ENCODE measurements around the gene NAA15.

Gene NAA15

DNA sequence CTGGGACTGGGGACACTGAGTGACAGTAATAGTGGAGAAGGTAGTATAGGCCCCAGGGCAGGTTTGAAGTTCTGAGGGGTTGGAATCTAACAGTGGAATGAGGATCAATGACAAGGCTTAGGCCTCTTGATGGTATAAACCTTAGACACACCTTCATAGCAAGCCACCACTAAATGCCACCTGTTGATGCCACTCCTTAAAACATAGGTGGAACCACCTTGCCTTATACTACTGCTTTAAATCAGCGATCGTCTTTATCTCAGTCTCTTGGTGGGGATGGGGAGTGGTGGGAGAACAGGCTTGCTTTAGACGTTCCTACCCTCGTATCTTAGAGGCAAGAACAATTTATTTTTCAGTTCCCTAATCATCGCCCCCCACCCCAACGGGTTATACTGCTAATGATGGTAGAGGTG lies 153.8 kb downstream of the NAA15 start (continued):
- TF ChIP-seq, protein P1, sequence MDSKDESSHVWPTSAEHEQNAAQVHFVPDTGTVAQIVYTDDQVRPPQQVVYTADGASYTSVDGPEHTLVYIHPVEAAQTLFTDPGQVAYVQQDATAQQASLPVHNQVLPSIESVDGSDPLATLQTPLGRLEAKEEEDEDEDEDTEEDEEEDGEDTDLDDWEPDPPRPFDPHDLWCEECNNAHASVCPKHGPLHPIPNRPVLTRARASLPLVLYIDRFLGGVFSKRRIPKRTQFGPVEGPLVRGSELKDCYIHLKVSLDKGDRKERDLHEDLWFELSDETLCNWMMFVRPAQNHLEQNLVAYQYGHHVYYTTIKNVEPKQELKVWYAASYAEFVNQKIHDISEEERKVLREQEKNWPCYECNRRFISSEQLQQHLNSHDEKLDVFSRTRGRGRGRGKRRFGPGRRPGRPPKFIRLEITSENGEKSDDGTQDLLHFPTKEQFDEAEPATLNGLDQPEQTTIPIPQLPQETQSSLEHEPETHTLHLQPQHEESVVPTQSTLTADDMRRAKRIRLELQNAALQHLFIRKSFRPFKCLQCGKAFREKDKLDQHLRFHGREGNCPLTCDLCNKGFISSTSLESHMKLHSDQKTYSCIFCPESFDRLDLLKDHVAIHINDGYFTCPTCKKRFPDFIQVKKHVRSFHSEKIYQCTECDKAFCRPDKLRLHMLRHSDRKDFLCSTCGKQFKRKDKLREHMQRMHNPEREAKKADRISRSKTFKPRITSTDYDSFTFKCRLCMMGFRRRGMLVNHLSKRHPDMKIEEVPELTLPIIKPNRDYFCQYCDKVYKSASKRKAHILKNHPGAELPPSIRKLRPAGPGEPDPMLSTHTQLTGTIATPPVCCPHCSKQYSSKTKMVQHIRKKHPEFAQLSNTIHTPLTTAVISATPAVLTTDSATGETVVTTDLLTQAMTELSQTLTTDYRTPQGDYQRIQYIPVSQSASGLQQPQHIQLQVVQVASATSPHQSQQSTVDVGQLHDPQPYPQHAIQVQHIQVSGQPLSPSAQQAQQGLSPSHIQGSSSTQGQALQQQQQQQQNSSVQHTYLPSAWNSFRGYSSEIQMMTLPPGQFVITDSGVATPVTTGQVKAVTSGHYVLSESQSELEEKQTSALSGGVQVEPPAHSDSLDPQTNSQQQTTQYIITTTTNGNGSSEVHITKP (tag by site-specific recombination; IDR thresholded peaks at IDR 0.05), result peak; percentile 66; the same call in 1 of the 2 replicates
- TF ChIP-seq ZNF335 (tag by site-specific recombination; conservative IDR thresholded peaks at IDR 0.05) (peak; percentile 27; the same call in 1 of the 2 replicates), ELK4 (IDR thresholded peaks at IDR 0.05; ENCODE audit: borderline replicate concordance, low read depth, low read length) (no peak)

DNA sequence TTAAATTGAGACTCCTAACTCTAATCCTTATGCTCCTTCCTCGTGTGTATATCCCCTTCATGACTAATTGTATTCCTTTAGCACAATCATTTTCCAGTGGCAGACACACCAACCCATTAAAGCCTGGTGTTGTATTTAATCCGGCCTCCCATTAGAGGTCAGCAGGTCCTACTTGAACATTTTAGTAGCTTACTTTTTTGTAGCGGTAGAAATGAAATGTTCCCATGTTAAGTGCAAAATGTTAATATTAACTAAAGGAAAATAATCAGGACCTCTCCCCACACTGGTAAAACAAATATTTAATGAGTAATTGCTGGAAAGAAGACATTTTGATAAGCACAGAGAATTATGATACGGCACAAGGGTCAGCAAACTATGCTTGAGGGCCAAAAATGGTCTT lies 156.0 kb downstream of the NAA15 start:
- POLR2A ChIA-PET, result no interaction called here
- TF ChIP-seq ZNF133 (tag by site-specific recombination; IDR thresholded peaks at IDR 0.05), result peak; percentile 31; the same call in 1 of the 2 replicates
- peak; percentile 44 for TF ChIP-seq ZNF335 (tag by site-specific recombination; conservative IDR thresholded peaks at IDR 0.05)
- TF ChIP-seq ZFP41 (tag by site-specific recombination; IDR thresholded peaks at IDR 0.05; ENCODE audit: borderline replicate concordance), result no peak
- TF ChIP-seq OSR2 (tag by site-specific recombination; IDR thresholded peaks at IDR 0.05), result peak; percentile 58
- TF ChIP-seq ZNF366 (tag by site-specific recombination; conservative IDR thresholded peaks at IDR 0.05), result 0 out of 2 replicates have a peak, but pooled peaks have one; percentile 29
- Histone ChIP-seq H3K36me3 (ENCODE audit: control insufficient read depth in 2 of 2, insufficient read depth in 1 of 2, low read length in 2 of 2) (no peaks in the 10 kb centered on the region), H3K9me3 (ENCODE audit: control insufficient read depth, insufficient read depth, low read depth, low read length) (no peaks in the 10 kb centered on the region), H3K27ac (ENCODE audit: extremely low read depth, low read depth, low read length) (no peak overlapping the region), H3K4me1 (ENCODE audit: control insufficient read depth, insufficient read depth, low read length) (0 out of 2 replicates have a peak, but pooled peaks cover 3% of the 10 kb centered on the region), H3K4me3 (ENCODE audit: low read depth, low read length) (no peak overlapping the region)
- CTCF ChIA-PET, result interaction anchor here (1.0 kb wide), 1 partner anchor 427 kb away, joined by 3 read pairs; no protein-coding TSS in a partner anchor

DNA sequence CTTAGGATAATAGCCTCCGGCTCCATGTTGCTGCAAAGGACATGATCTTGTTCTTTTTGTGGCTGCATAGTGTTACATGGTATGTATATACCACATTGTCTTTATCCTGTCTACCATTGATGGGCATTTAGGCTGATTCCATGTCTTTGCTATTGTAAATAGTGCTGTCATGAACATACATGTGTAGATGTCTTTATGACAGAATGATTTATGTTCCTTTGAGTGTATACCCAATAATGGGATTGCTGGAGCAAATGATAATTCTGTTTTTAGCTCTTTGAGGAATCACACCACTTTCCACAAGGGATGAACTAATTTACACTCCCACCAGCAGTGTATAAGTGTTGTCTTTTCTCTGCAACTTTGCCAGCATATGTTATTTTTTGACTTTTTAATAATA lies 157.2 kb downstream of the NAA15 start:
- Histone ChIP-seq H3K9me3 (ENCODE audit: control insufficient read depth, insufficient read depth, low read depth, low read length) (no peaks in the 10 kb centered on the region), H3K36me3 (ENCODE audit: control insufficient read depth in 2 of 2, insufficient read depth in 1 of 2, low read length in 2 of 2) (no peaks in the 10 kb centered on the region), H3K4me3 (ENCODE audit: low read depth, low read length) (no peak overlapping the region), H3K27ac (ENCODE audit: extremely low read depth, low read depth, low read length) (no peak overlapping the region), H3K4me1 (ENCODE audit: control insufficient read depth, insufficient read depth, low read length) (0 out of 2 replicates have a peak, but pooled peaks cover 3% of the 10 kb centered on the region)
- ChIA-PET POLR2A (no interaction called here), CTCF (no interaction called here)
- TF ChIP-seq ZNF776 (tag by site-specific recombination; IDR thresholded peaks at IDR 0.05; ENCODE audit: borderline replicate concordance) (no peak), ZNF324 (tag by site-specific recombination; IDR thresholded peaks at IDR 0.05) (no peak), ZNF341 (tag by site-specific recombination; IDR thresholded peaks at IDR 0.05; ENCODE audit: low read depth) (no peak), ZNF394 (tag by site-specific recombination; IDR thresholded peaks at IDR 0.05; ENCODE audit: borderline replicate concordance) (no peak), RBAK (tag by site-specific recombination; IDR thresholded peaks at IDR 0.05) (no peak), ZNF404 (tag by site-specific recombination; IDR thresholded peaks at IDR 0.05) (no peak), ZFP37 (tag by site-specific recombination; IDR thresholded peaks at IDR 0.05) (no peak), ZNF473 (tag by site-specific recombination; IDR thresholded peaks at IDR 0.05) (no peak), ZNF654 (tag by site-specific recombination; IDR thresholded peaks at IDR 0.05; ENCODE audit: low read depth) (no peak), KLF16 (tag by site-specific recombination; IDR thresholded peaks at IDR 0.05) (no peak), SP7 (tag by site-specific recombination; IDR thresholded peaks at IDR 0.05) (peak; percentile 46; the same call in 1 of the 2 replicates), ZSCAN4 (tag by site-specific recombination; IDR thresholded peaks at IDR 0.05) (no peak), ZNF18 (tag by site-specific recombination; IDR thresholded peaks at IDR 0.05) (peak; percentile 45; the same call in 1 of the 2 replicates), PRDM1 (tag by site-specific recombination; IDR thresholded peaks at IDR 0.05) (no peak), HOXA7 (CRISPR knock-in tag; IDR thresholded peaks at IDR 0.05; ENCODE audit: borderline replicate concordance) (no peak), ZNF350 (tag by site-specific recombination; IDR thresholded peaks at IDR 0.05) (no peak), FEZF1 (tag by site-specific recombination; IDR thresholded peaks at IDR 0.05) (peak; percentile 30; the same call in 1 of the 2 replicates)
- TF ChIP-seq, protein P2, sequence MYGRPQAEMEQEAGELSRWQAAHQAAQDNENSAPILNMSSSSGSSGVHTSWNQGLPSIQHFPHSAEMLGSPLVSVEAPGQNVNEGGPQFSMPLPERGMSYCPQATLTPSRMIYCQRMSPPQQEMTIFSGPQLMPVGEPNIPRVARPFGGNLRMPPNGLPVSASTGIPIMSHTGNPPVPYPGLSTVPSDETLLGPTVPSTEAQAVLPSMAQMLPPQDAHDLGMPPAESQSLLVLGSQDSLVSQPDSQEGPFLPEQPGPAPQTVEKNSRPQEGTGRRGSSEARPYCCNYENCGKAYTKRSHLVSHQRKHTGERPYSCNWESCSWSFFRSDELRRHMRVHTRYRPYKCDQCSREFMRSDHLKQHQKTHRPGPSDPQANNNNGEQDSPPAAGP (tag by site-specific recombination; IDR thresholded peaks at IDR 0.05), result no peak
